HG03442 (cell line): Measurements from ENCODE around the gene CACNA1C.
"Not testable (repeated sequence)": the region's sequence is repeated elsewhere in the genome, so short reads cannot be mapped to it uniquely, and the experiment has no call there.

Experiments used
- ATAC-seq: cut with Tn5 transposase; IDR thresholded peaks from one replicate; pipeline ENCODE4 v1.9.1; 2021; ENCODE audit warnings: mild to moderate bottlenecking, moderate library complexity; ENCODE audit not compliant: unreplicated experiment

CACNA1C gene

GRCh38 chr12:2737656-2738241 lies 685.0 kb downstream of the CACNA1C start:
- ATAC-seq: no peak

- ATAC-seq: no peak
Measured at GRCh38 chr12:2739069-2739468, 686.3 kb downstream of the CACNA1C start.

DNA sequence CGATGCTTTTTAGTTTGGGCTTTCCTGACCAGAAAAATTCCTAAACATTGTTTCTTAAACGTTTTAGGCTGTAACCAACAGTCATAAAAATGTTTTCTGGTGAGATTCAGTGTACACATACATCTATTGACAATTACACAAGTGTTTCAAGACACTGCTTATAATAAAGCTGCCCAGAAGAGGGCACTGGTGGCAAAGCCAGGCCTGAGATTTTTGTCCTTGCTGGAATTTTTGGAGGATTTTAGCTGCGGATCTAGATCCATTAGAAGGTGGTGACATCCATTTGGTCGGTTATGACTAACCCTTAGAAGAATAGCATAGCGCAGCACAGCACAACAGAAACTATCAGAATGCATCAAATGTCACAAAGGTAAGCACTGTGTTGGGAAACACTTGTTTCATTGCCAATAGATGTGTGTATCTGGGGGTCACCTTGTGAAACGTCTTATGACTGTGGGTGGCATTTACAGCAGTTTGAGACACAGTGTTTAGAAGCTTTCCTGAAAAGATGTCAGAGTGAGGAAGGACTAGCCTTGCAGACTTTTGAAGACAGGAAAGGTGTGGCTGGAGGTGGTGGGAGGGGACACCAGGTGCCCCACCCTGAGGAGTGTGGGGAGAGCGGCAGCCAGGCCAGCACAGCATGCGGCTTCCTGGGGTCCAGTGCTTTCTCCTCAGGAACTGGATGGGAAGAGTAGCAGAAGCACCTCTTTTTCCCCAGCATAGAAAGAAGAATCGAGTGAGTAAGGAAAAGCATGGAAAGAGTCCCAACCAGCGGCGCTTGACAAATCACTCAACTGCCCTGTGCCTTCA lies 687.2 kb downstream of the CACNA1C start:
- ATAC-seq: no peak

DNA sequence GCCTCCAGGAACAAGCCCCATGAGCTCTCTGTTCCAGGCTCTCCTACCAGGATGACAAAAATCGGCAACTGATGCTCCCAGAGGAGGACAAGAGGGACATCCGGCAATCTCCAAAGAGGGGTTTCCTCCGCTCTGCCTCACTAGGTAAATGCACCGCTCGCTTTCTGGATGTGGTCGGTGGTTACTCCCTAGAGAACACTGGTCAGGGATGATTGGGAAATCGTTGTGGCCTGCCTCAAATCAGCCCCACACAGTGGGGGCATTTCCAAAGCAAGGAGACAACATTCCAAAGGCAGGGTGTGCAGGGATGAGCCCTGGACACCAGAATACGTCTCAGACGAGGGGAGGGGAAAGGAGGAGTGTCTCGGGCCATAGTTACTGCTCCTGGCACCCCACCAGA lies 689.2 kb downstream of the CACNA1C start:
- ATAC-seq: not testable (repeated sequence)

DNA sequence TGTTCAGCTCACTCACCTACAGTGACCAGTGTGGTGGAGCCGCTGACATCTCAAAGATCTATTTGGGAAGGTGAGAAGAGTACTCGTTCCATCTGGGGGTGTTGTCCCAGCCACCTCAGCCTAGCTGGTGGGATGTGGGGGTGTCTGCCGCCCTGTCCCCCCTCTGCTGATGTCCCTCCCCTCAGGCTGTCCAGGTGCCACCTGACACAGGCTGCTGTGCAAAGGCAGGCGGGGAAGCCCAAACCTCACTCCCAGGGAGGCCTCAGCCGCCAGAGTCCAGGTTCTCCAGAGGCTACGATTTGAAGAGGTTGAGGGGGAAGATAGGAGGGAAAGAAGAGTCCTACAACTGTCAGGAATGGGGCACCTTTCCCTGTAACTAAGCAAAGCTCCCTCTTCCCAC lies 690.7 kb downstream of the CACNA1C start:
- ATAC-seq: no peak

DNA sequence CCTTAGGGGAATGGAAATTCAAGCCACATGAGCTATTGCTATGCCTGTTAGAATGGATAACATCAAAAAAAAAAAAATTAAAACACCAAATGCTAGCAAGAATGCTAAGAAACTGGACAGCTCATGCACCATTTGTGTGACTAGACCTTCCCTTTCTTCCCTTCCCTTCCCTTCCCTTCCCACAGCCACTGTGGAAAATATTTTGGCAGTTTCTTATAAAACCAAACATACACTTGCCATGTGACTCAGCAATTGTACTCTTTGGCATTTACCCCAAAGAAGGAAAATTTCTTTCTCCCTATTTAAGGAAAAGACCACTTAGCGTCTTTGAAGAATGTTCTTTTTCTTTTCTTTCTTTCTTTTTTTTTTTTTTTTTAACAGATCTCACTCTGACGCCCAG lies 692.9 kb downstream of the CACNA1C start:
- no peak for ATAC-seq
